ENCODE data around the gene PKHD1.

DNA sequence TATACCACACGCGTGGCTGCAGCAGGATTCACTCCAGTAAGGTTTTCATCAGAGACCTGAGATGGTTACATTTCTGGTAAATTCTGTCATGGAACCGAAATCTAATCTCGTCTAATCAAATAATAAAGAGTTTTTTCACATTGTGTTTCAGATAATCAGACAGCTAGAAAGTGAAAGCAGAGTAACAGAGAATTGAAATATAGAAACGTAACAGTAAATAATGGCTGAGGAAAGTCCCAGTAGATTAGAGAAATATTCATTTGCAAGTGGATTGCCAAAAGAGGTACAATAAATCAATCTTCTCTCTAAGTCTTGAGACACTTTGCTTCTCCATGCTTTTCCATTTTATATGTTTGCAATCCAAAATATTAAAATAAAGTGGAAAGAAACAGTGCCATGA lies 42.4 kb downstream of the PKHD1 start:
- TF ChIP-seq, protein P1, sequence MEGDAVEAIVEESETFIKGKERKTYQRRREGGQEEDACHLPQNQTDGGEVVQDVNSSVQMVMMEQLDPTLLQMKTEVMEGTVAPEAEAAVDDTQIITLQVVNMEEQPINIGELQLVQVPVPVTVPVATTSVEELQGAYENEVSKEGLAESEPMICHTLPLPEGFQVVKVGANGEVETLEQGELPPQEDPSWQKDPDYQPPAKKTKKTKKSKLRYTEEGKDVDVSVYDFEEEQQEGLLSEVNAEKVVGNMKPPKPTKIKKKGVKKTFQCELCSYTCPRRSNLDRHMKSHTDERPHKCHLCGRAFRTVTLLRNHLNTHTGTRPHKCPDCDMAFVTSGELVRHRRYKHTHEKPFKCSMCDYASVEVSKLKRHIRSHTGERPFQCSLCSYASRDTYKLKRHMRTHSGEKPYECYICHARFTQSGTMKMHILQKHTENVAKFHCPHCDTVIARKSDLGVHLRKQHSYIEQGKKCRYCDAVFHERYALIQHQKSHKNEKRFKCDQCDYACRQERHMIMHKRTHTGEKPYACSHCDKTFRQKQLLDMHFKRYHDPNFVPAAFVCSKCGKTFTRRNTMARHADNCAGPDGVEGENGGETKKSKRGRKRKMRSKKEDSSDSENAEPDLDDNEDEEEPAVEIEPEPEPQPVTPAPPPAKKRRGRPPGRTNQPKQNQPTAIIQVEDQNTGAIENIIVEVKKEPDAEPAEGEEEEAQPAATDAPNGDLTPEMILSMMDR (IDR thresholded peaks at IDR 0.05), result no peak
- TF ChIP-seq POLR2A (IDR thresholded peaks at IDR 0.05), result no peak
- TF ChIP-seq EP300 (IDR thresholded peaks at IDR 0.05), result no peak
